NCI-H146 treated with DMSO at 0.1 percent for 48 hours (cell line): ENCODE data around the gene CHM.
"Not testable (repeated sequence)": the region's sequence is repeated elsewhere in the genome, so short reads cannot be mapped to it uniquely, and the experiment has no call there.

Experiments
- DNase-seq: peaks from one replicate; lab custom pipeline; 2025; ENCODE audit not compliant: unreplicated experiment; lab: John Stamatoyannopoulos, UW

CHM gene

GRCh38 chrX:86047174-86047935, at the start of gene CHM:
Gene CHM (minus strand): TSS chrX:86047558. CDS start chrX:86047532, 26 bp downstream.
- DNase-seq, result no peak

DNA sequence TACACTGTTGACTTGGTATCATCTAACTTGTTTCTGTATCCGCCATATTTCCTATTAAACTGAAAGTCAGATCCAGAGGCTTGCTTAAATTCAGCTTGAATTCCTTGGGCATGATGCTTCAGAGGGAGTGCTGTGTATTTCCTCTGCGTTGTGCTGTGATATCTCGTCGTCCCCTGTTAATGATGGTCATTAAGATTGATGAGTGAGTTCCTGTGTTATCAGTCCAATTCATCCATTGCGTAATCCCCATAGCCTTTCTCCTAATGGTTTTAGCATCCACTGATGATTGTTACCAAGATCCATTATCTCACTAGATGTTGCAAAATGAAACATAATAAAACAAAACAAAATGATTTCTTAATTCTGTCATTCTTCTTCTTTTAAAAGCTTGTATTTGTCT, 31.3 kb upstream of the CHM start:
- DNase-seq, result peak; percentile 1

- DNase-seq, result no peak
Observed at GRCh38 chrX:86066998-86067397, 19.6 kb upstream of the CHM start.

DNA sequence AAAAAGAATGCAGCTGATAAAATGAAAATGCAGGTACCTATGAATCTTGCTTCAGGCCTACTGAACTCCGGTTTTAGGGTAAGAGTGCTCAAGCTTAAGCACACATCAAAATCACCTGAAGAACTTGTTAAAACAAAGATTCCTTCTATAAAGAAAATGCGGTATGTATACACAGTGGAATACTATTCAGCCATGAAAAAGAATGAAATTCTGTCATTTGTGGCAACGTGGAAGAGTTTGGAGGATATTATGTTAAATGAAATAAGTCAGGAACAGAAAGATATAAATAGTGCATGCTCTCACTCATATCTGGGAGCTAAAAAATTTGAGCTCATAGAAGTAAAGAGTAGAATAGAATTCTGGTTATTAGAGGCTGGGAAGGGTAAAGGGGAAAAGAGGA, 14.0 kb upstream of the CHM start:
- DNase-seq, result no peak

GRCh38 chrX:86051741-86052140, 4.4 kb upstream of the CHM start:
- no peak for DNase-seq

DNA sequence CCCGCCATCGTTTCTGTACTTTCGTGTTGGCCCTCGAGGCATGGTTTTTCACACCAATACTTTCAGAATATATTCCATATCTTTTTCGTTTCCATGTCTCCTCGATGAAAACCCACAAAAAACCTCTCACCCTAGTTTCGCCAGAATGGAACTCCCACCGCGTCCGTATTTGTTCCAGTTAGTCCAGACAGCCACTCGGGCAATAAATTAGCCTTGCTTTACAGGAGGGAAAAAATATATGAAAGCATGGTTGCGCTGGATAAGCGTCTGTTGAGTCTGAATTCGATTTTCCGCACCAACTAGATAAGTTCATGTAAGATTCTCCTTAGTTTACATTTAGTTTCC, 550 bp upstream of the CHM start:
- DNase-seq, result no peak

GRCh38 chrX:86044216-86044615, 3.1 kb downstream of the CHM start:
- DNase-seq, result no peak

DNA sequence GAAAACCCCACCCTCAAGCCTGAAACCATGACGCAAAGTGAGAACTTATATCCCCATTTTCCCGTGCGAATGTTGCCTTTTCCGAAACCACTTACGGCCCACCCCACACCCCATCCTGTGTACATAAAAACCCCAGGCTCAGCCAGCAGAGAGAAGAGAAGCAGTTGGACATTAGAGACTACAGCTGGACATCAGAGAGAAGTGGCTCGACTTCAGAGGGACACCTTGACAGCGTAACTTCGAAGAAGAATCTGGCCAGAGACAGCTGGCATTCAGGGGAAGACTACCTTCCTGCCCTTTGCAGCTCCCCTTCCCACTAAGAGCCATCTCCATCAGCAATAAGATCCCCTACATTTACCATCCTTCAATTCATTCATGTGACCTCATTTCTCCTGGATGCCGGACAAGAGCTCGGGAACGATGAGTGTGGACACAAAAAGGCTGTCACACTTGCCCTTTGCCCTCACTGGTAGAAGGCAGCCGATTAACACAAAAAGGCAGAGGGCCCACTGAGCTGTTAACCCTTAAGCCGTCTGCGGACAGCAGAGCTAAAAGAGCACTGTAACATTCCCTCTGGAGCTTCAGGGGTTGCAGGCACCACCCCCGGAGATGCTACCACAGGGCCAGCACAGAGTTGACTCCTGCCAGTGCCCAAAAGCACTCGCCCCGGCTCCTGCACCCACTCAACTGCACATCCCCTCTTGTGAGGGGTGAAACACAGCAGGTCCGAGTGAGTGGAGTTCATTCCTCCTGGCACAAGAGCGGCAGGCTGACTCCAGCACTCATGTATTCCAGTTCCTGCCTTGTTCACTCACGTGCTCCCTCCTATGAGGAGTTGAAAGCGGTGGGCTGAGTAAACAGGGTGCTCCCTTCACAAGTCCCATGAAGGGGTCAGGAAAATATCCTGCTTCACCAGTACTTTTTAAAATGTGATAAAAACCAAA, 7.5 kb downstream of the CHM start:
- no peak for DNase-seq

DNA sequence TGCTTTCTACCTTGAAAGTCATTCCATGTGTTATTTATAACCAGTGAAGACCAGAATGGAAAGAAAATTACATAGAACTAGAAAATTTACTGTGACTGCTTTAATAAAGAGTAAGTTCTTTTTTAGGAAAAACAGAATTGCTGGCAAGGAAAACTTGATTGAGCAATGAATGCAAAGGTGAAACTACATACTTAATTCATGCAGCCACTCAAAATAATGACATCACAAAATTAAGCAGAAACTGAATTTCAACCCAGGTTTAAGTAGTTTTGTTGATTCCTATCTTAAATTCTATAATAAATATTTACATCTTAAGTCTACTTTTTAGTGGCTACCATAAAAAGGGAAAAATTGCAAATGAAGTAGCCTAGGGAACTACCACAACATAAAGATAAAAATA, 14.0 kb downstream of the CHM start:
- DNase-seq, result no peak

DNA sequence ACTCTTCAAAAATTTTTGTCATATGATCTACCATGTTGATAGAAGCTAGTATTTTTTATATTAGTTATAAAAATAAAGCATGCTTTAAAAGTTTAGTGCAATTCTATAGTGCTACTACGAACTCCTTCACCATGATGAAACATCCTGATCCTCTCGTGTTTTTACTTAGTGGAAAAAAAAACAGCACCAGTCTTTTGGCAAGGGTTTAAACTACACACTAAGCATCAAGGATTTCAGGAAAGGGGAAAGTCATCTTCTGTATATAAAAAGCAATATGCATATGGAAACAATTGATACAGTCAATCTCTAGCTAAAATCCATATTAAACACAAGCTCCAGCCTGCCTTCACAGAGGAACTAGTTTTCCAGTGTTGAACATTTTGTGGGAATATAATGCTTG, 18.7 kb downstream of the CHM start:
- no peak for DNase-seq

DNA sequence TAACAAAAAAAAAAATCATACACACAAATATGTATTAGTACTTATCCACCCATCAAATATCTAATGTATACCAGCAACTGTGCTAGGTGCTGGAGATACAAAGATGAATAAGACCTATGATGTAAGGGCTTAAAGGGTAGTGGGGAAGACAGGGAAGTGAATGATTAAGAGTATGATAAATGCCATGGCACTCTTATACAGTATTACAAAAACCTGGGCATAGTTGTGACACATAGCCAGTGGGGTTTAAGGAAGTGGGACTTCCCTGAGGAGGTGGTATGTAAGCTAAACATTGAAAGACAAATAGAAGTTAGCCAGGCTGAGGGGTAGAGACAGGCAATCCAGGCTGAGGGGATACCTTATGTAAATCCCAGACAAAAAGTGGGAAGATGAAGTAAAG, 23.5 kb downstream of the CHM start:
- no peak for DNase-seq

- DNase-seq, result no peak
Observed at GRCh38 chrX:86021652-86022289, 25.6 kb downstream of the CHM start.

- no peak for DNase-seq
Observed at GRCh38 chrX:86016139-86016538, 31.2 kb downstream of the CHM start.

GRCh38 chrX:86014959-86015358, 32.4 kb downstream of the CHM start:
- not testable (repeated sequence) for DNase-seq

GRCh38 chrX:86014421-86014820, 32.9 kb downstream of the CHM start:
- no peak for DNase-seq

DNA sequence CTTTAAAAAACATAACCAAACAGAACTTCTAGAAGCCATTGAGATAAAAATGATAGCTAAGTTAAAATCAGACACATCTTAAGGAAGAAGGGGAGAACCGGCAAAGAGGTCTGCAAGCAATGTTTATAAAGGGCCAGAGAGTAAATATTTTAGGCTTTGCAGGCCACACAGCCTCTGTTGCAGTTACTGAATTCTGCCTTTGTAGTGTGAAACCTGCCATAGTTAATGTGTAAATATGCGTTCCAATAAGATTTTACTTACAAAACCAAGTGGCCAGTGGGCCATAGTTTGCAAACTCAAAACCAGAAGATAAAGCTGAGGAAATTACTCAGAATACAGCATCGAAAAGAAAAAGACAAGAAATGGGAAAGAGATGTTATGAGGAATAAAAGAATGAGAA, 33.6 kb downstream of the CHM start:
- DNase-seq, result no peak

DNA sequence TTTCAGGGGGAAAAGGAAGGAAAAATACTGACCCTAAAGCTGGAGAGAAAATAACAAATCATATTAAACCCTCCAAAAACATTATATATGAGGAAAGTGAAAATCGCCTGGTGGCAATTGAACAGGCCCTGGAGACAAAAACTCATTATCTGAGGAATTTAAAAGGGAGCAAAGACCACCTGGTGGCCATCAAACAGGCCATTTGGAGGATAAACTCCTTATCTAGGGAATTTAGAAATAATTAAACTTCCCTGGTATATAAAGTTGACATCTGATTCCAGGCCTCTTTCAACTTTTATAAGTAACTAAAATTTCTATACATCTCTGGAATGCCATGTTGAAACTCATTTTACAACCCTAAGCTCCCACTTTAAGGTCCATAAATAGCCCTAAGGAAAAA, 35.2 kb downstream of the CHM start:
- DNase-seq, result no peak

DNA sequence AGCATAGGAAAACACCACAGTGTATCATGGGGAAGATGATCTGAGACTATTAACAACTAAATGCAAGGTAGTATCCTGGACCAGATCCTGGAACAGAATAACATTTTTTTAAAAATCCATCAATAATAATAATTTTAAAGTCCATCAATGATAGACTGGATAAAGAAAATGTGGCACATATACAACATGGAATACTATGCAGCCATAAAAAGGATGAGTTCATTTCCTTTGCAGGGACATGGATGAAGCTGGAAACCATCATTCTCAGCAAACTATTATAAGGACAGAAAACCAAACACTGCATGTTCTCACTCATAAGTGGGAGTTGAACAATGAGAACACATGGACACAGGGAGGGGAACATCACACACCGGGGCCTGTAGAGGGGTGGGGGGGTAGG, 37.6 kb downstream of the CHM start:
- not testable (repeated sequence) for DNase-seq

DNA sequence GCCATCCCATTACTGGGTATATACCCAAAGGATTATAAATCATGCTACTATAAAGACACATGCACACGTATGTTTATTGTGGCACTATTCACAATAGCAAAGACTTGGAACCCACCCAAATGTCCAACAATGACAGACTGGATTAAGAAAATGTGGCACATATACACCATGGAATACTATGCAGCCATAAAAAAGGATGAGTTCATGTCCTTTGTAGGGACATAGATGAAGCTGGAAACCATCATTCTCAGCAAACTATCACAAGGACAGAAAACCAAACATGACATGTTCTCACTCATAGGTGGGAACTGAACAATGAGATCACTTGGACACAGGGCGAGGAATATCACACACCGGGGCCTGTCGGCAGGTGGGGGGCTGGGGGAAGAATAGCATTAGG, 39.5 kb downstream of the CHM start:
- DNase-seq, result not testable (repeated sequence)

- peak; percentile 72 for DNase-seq
Observed at GRCh38 chrX:86002076-86002896, 45.1 kb downstream of the CHM start.

GRCh38 chrX:85998954-85999353, 48.4 kb downstream of the CHM start:
- DNase-seq, result no peak
